Osteocyte (in vitro differentiated cells): ENCODE measurements around the gene CASKIN1. TPM values are rescaled to one million over a fixed set of nuclear protein-coding genes. Genes with fewer than 3 reads are reported as not detected.

Experiments used
- DNase-seq: peaks from one replicate; pipeline ENCODE4 v3.0.0; 2021; ENCODE audit warnings: mixed read lengths; ENCODE audit not compliant: unreplicated experiment; ENCODE audit errors: extremely low spot score
- H3K27ac Mint-ChIP-seq: one replicate; pipeline ENCODE4 v1.8.0; 2021; ENCODE audit warnings: mild to moderate bottlenecking, mixed read lengths; ENCODE audit not compliant: unreplicated experiment
- H3K27me3 Mint-ChIP-seq: one replicate; pipeline ENCODE4 v1.8.0; 2021; ENCODE audit warnings: mixed read lengths; ENCODE audit not compliant: unreplicated experiment
- H3K36me3 Mint-ChIP-seq: one replicate; pipeline ENCODE4 v1.8.0; 2021; ENCODE audit warnings: mixed read lengths; ENCODE audit not compliant: unreplicated experiment
- H3K4me1 Mint-ChIP-seq: one replicate; pipeline ENCODE4 v1.8.0; 2021; ENCODE audit warnings: mixed read lengths; ENCODE audit not compliant: unreplicated experiment
- H3K4me3 Mint-ChIP-seq: one replicate; pipeline ENCODE4 v1.8.0; 2021; ENCODE audit warnings: mild to moderate bottlenecking, moderate library complexity, mixed read lengths; ENCODE audit not compliant: unreplicated experiment
- H3K9me3 Mint-ChIP-seq: one replicate; pipeline ENCODE4 v1.8.0; 2021; ENCODE audit warnings: mixed read lengths; ENCODE audit not compliant: unreplicated experiment
- CTCF ChIP-seq: fragments of 200-600 bp; sonication (generic); IDR thresholded peaks from 2 replicates; pipeline ENCODE4 v1.5.0; 2021; ENCODE audit warnings: antibody characterized with exemption, mild to moderate bottlenecking, moderate library complexity
- total RNA-seq: library from RNA; stranded (reverse); gene quantifications from 2 replicates; pipeline ENCODE4 v1.2.1, GENCODE V29; 2021

The CASKIN1 gene
- total RNA-seq, 1 donor from 2014 or later, result 2.4 TPM

- H3K9me3 Mint-ChIP-seq, result no peaks in the 10 kb centered on the region
- H3K4me3 Mint-ChIP-seq, result no peak overlapping the region
- H3K27ac Mint-ChIP-seq, result no peak overlapping the region
- peaks cover 7% of the 10 kb centered on the region for H3K4me1 Mint-ChIP-seq
- no peak for TF ChIP-seq CTCF
- H3K36me3 Mint-ChIP-seq, result peaks cover 9% of the 10 kb centered on the region
- no peaks in the 10 kb centered on the region for H3K27me3 Mint-ChIP-seq
- DNase-seq, result no peak
Observed at GRCh38 chr16:2166263-2167067, 29.9 kb downstream of the CASKIN1 start.

- Mint-ChIP-seq H3K27me3 (no peaks in the 10 kb centered on the region), H3K4me3 (no peak overlapping the region)
Observed at GRCh38 chr16:2165861-2166260, 30.5 kb downstream of the CASKIN1 start.

GRCh38 chr16:2163211-2163881, 33.1 kb downstream of the CASKIN1 start:
- Mint-ChIP-seq H3K4me3 (no peak overlapping the region), H3K36me3 (peaks cover 9% of the 10 kb centered on the region), H3K9me3 (no peaks in the 10 kb centered on the region), H3K27me3 (no peaks in the 10 kb centered on the region), H3K4me1 (peaks cover 25% of the 10 kb centered on the region), H3K27ac (no peak overlapping the region)
- DNase-seq, result no peak
- no peak for TF ChIP-seq CTCF

More at GRCh38 chr16:2165861-2166260, 30.5 kb downstream of the CASKIN1 start:
- no peak for DNase-seq
- Mint-ChIP-seq H3K27ac (no peak overlapping the region), H3K36me3 (peaks cover 9% of the 10 kb centered on the region), H3K4me1 (peaks cover 13% of the 10 kb centered on the region), H3K9me3 (no peaks in the 10 kb centered on the region)
- no peak for TF ChIP-seq CTCF

GRCh38 chr16:2162676-2163118, 33.7 kb downstream of the CASKIN1 start:
- Mint-ChIP-seq H3K9me3 (no peaks in the 10 kb centered on the region), H3K27ac (no peak overlapping the region), H3K4me1 (peaks cover 31% of the 10 kb centered on the region), H3K4me3 (no peak overlapping the region), H3K27me3 (no peaks in the 10 kb centered on the region), H3K36me3 (peaks cover 5% of the 10 kb centered on the region)
- no peak for DNase-seq
- no peak for TF ChIP-seq CTCF

GRCh38 chr16:2161911-2162310, 34.5 kb downstream of the CASKIN1 start:
- Mint-ChIP-seq H3K36me3 (peaks cover 5% of the 10 kb centered on the region), H3K4me1 (peaks cover 39% of the 10 kb centered on the region), H3K9me3 (no peaks in the 10 kb centered on the region), H3K4me3 (no peak overlapping the region), H3K27me3 (no peaks in the 10 kb centered on the region), H3K27ac (peak overlapping the region; percentile 18)
- DNase-seq, result no peak
- TF ChIP-seq CTCF, result no peak
